CD4-positive, alpha-beta T cell (primary cell): ENCODE measurements around the gene TIMM13. TPM values are rescaled to one million over a fixed set of nuclear protein-coding genes. Genes with fewer than 3 reads are reported as not detected.

Source experiments
- ATAC-seq: fragments of 200-7000 bp; cut with Tn5 transposase; one replicate; pipeline ENCODE4 v1.10.0; 2022; ENCODE audit warnings: mild to moderate bottlenecking; ENCODE audit not compliant: poor library complexity
- CTCF ChIA-PET: fragments of 350-600 bp; sonication (Branson Sonifier 250); formaldehyde crosslinking; loops from one replicate; lab custom pipeline; 2021; ENCODE audit warnings: antibody characterized with exemption, inconsistent platforms; lab: Charles Lee
- POLR2A ChIA-PET: fragments of 350-600 bp; sonication (Branson Sonifier 250); formaldehyde crosslinking; loops from one replicate; lab custom pipeline; 2021; ENCODE audit warnings: antibody characterized with exemption, inconsistent platforms; lab: Charles Lee
- DNase-seq, 14 experiments: peaks; one replicate each; pipeline ENCODE4 v3.0.0-alpha.2; 2013 to 2020; ENCODE audit warnings: mixed read lengths in 2 of 14
- H3K27ac ChIP-seq, 2 donors: one replicate each; pipeline versions ENCODE4 v1.5.1 to v1.7.0; 2013; ENCODE audit warnings: low read length in 2 of 2, low read depth in 1 of 2, mild to moderate bottlenecking in 1 of 2
- H3K27me3 ChIP-seq, 2 experiments: 1 replicate in 1 of 2; 2 replicates in 1 of 2; pipeline versions ENCODE4 v1.6.1 to v1.7.0; 2013; ENCODE audit warnings: low read length in 2 of 2, control low read depth in 1 of 2, mild to moderate bottlenecking in 1 of 2, moderate library complexity in 1 of 2; ENCODE audit not compliant: insufficient read depth in 2 of 2, control insufficient read depth in 1 of 2
- H3K36me3 ChIP-seq: one replicate; pipeline ENCODE4 v1.6.1; 2013; ENCODE audit warnings: low read length, control low read depth; ENCODE audit not compliant: insufficient read depth
- H3K4me1 ChIP-seq: one replicate; pipeline ENCODE4 v1.6.1; 2013; ENCODE audit warnings: low read length, control low read depth; ENCODE audit not compliant: insufficient read depth
- H3K4me3 ChIP-seq: one replicate; pipeline ENCODE4 v1.5.1; 2013; ENCODE audit warnings: mild to moderate bottlenecking, low read length, moderate library complexity
- H3K9me3 ChIP-seq, 2 experiments: 1 replicate in 1 of 2; 2 replicates in 1 of 2; pipeline versions ENCODE4 v1.6.1 to v1.7.0; 2013; ENCODE audit warnings: low read length in 2 of 2, mild to moderate bottlenecking in 2 of 2, control low read depth in 1 of 2, moderate library complexity in 1 of 2; ENCODE audit not compliant: control insufficient read depth in 1 of 2, insufficient read depth in 1 of 2
- H3K27ac Mint-ChIP-seq: one replicate; pipeline ENCODE4 v1.8.0; 2020; ENCODE audit warnings: mixed read lengths
- H3K27me3 Mint-ChIP-seq: one replicate; pipeline ENCODE4 v1.8.0; 2021; ENCODE audit warnings: mixed read lengths
- H3K36me3 Mint-ChIP-seq: one replicate; pipeline ENCODE4 v1.8.0; 2021; ENCODE audit warnings: low read depth, mixed read lengths
- H3K4me1 Mint-ChIP-seq: one replicate; pipeline ENCODE4 v1.8.0; 2021; ENCODE audit warnings: low read depth, mixed read lengths
- H3K4me3 Mint-ChIP-seq: one replicate; pipeline ENCODE4 v1.8.0; 2020; ENCODE audit warnings: mild to moderate bottlenecking, mixed read lengths
- H3K9me3 Mint-ChIP-seq: one replicate; pipeline ENCODE4 v1.8.0; 2020; ENCODE audit warnings: mixed read lengths
- CTCF ChIP-seq: fragments of 200-600 bp; IDR thresholded peaks from one replicate; pipeline ENCODE4 v1.8.0; 2022; ENCODE audit warnings: antibody characterized with exemption, mild to moderate bottlenecking
- intact Hi-C, 2 experiments: fragments of 100-400 bp; cut with DNase I in 1 of 2; cut with micrococcal nuclease in 1 of 2; formaldehyde crosslinking; loops; one replicate each; pipeline versions ENCODE4 v1.15.1 to v1.9.0; 2023 to 2025; cut with DNase I, micrococcal nuclease
- total RNA-seq, 174 experiments: library from RNA in 2 of 174; stranded (reverse) in 2 of 174; gene quantifications; one replicate each; pipeline ENCODE4 v1.2.3 and lab custom pipeline; 2021 to 2026

TIMM13 gene
- total RNA-seq, 2 experiments from 2014 or later: 17.3 to 22.3 TPM

- H3K36me3 Mint-ChIP-seq: peaks cover 28% of the 10 kb centered on the region
- DNase-seq (peak; percentile 96 to 98 (median 98)), ATAC-seq (peak; percentile 56)
- ChIA-PET CTCF (interaction anchor here (1.1 to 9.5 kb wide), 9 partner anchors 104 to 161 kb away, joined by 3 to 57 read pairs (median 7); no protein-coding TSS in a partner anchor), POLR2A (interaction anchor here (0.6 to 5.2 kb wide), 58 partner anchors 9 to 1287 kb away, joined by 3 to 272 read pairs (median 6); partner anchors contain the start of genes AP3D1, GNG7, LMNB2 and LSM7)
- intact Hi-C loops: loop anchor here (1.0 to 5.0 kb wide), 6 partner anchors 31 to 223 kb away; no protein-coding TSS in a partner anchor
- Histone ChIP-seq H3K4me3 (peak within 1 kb of the TSS; percentile 86), H3K27me3 (no peaks in the 10 kb centered on the region), H3K4me1 (peaks cover 45% of the 10 kb centered on the region), H3K36me3 (peaks cover 8% of the 10 kb centered on the region), H3K9me3 (no peaks in the 10 kb centered on the region), H3K27ac (peak within 1 kb of the TSS; percentile 37 to 80)
- peaks cover 4% of the 10 kb centered on the region for H3K27me3 Mint-ChIP-seq
- no peaks in the 10 kb centered on the region for H3K9me3 Mint-ChIP-seq
- peak within 1 kb of the TSS; percentile 100 for H3K4me3 Mint-ChIP-seq
- peaks cover 25% of the 10 kb centered on the region for H3K4me1 Mint-ChIP-seq
- peak within 1 kb of the TSS; percentile 91 for H3K27ac Mint-ChIP-seq
- no peak for TF ChIP-seq CTCF
Observed at GRCh38 chr19:2475702-2476450, 48.5 kb upstream of the TIMM13 start, which contains the start of gene GADD45B. Gene GADD45B (plus strand): TSS chr19:2476127. CDS start chr19:2476359, 232 bp downstream.

- DNase-seq (peak in 13 of 14 experiments; percentile 29 to 79 (median 48)), ATAC-seq (peak; percentile 9)
- peaks cover 28% of the 10 kb centered on the region for H3K36me3 Mint-ChIP-seq
- POLR2A ChIA-PET: interaction anchor here (0.6 to 5.2 kb wide), 48 partner anchors 9 to 1288 kb away, joined by 3 to 272 read pairs (median 7); partner anchors contain the start of genes AP3D1, GNG7, LMNB2 and MRPL54
- no peaks in the 10 kb centered on the region for H3K27me3 ChIP-seq
- peak overlapping the region; percentile 86 for H3K4me3 ChIP-seq
- H3K27ac Mint-ChIP-seq: peak overlapping the region; percentile 91
- TF ChIP-seq CTCF: no peak
- no peaks in the 10 kb centered on the region for H3K9me3 ChIP-seq
- peaks cover 45% of the 10 kb centered on the region for H3K4me1 ChIP-seq
- peaks cover 25% of the 10 kb centered on the region for H3K4me1 Mint-ChIP-seq
- CTCF ChIA-PET: interaction anchor here (1.4 to 9.5 kb wide), 6 partner anchors 104 to 161 kb away, joined by 6 to 57 read pairs (median 19); no protein-coding TSS in a partner anchor
- peaks cover 8% of the 10 kb centered on the region for H3K36me3 ChIP-seq
- H3K27ac ChIP-seq: peak overlapping the region in 1 of 2 donors; percentile 70
- peaks cover 4% of the 10 kb centered on the region for H3K27me3 Mint-ChIP-seq
- H3K4me3 Mint-ChIP-seq: peak overlapping the region; percentile 87
- intact Hi-C loops: loop anchor here (1.0 to 5.0 kb wide), 3 partner anchors 87 to 136 kb away; no protein-coding TSS in a partner anchor
- H3K9me3 Mint-ChIP-seq: no peaks in the 10 kb centered on the region
Observed at GRCh38 chr19:2475018-2475701, 47.8 kb upstream of the TIMM13 start.
